Right renal pelvis (tissue), 4 donors: ENCODE measurements around the gene RAB3D. TPM values are rescaled to one million over a fixed set of nuclear protein-coding genes. Genes with fewer than 3 reads are reported as not detected.
"Not testable (repeated sequence)": the region's sequence is repeated elsewhere in the genome, so short reads cannot be mapped to it uniquely, and the experiment has no call there.

Experiments used
- DNase-seq, 4 donors: peaks; one replicate each; pipeline ENCODE4 v3.0.0-alpha.2; 2013; ENCODE audit warnings: low read depth in 4 of 4, low spot score in 3 of 4, missing footprints in 1 of 4
- polyA plus RNA-seq, 4 donors: library from polyadenylated mRNA; unstranded; fragments of 120-200 nt; gene quantifications; one replicate each; pipeline ENCODE4 v1.2.1, GENCODE V29; 2013; ENCODE audit not compliant: insufficient read length in 4 of 4

The RAB3D gene, protein sequence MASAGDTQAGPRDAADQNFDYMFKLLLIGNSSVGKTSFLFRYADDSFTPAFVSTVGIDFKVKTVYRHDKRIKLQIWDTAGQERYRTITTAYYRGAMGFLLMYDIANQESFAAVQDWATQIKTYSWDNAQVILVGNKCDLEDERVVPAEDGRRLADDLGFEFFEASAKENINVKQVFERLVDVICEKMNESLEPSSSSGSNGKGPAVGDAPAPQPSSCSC
- polyA plus RNA-seq = 10 to 100 TPM; 16.5 to 17.7 (median 17.4) TPM

DNA sequence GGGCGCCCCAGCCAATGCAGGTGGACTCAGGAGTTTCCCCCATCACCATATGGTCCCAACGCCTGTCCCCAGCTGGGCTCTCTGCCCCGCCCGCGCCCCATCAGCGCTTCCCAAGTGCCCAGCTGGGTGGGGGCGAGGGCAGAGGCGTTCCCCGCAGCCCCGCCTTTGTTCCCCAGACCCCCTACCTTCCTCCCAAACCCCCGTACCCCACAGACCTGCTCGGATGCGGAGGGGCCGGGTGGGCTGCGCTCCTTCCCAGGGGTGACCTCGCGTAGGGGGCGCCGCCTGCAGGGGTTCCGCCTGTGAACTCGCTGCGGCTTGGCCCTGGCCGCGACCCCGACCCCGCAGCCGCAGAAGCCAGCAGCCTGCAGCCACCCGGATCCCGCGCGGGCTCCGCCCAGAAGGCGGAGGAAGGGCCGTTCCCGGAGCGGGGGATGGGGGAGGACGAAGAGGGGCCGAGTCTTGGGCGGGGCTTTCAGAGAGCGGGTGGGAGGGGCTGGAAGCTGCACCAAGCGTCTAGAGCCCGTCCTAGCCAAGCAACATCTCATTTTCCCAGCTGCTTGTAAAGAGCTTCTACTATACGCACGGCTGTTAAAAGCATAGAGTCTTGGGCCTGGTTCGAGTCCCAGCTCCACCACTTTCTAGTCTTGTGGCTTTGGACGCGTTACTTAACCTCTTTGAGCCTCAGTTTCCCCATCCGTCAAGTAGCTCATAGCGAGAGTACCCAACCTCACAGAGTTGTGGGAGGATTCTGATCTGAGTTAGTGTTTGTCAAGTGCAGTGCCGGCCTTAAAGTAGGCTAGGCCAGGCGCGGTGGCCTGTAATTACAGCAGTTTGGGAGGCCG is at the start of gene RAB3D:
Gene RAB3D, minus strand, starts transcription at position 404 of the 845 bp plus-strand sequence. CDS start 2,258 bp downstream, outside the sequence.
- DNase-seq = peak; percentile 83 to 88 (median 84)

DNA sequence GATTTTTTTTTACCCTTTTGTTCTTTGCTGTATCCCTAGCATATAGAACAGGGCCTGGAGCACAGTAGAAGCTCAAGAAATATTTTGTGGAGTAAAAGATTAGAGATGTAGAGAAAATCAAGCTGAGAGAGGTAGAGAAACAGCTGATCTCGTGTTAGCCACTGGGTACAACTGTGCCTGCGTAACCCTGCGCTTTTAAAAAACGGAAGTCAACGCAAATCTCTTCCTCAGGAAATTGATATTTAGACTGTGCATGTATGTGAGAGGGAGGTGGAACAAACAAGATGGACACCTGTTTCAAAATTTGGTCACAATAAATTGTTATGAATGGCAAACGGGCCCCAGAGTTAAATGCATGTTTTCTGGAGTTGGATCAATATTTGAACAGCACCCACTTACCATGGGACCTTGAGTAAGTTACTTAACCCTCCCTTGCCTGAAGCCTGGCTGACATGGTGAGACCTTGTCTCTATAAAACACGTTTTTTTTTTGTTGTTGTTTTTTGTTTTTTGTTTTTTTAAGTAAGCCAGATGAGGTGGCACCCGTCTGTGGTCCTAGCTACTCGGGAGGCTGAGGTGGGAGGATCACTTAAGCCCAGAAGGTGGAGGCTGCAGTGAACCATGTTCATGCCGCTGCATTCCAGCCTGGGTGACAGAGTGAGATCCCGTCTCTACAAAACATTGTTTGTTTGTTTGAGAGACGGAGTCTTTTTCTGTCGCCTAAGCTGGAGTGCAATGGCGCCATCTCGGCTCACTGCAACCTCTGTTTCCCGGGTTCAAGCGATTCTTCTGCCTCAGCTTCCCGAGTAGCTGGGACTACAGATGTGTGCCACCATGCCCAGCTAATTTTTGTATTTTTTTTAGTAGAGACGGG is 47.9 kb upstream of the RAB3D start:
- DNase-seq = no peak

DNA sequence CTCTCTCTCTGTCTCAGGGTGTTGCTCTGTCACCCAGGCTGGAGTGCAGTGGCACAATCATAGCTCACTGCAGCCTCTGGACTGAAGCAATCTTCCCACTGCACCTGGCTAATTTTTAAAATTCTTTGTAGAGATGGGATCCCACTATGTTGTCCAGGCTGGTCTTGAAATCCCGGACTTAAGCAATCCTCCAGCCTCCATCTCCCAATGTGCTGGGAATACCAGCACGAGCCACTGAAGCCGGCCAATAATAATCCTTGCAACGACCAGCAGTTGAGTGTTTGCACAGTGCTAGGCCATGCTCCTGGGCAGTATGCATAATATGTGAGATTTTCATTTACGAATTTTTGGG is 45.3 kb upstream of the RAB3D start:
- DNase-seq = no peak

DNA sequence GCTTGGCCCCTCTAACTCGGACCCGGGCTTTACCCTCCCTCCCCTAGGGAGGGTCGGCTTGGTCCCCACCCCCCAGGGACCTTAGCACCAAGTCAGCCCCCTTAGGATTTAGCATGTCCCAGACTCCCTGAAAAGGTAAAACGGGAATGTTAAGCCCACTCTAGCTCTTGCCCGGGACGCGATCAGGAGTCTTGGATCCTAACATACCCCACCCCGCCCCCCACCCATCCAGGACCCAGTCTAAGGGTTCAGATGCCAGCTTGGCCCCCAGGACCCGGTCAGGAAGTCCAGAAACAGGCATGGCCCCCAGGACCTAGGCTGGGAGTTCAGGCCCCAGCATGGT is 44.2 kb upstream of the RAB3D start:
- no peak for DNase-seq

DNA sequence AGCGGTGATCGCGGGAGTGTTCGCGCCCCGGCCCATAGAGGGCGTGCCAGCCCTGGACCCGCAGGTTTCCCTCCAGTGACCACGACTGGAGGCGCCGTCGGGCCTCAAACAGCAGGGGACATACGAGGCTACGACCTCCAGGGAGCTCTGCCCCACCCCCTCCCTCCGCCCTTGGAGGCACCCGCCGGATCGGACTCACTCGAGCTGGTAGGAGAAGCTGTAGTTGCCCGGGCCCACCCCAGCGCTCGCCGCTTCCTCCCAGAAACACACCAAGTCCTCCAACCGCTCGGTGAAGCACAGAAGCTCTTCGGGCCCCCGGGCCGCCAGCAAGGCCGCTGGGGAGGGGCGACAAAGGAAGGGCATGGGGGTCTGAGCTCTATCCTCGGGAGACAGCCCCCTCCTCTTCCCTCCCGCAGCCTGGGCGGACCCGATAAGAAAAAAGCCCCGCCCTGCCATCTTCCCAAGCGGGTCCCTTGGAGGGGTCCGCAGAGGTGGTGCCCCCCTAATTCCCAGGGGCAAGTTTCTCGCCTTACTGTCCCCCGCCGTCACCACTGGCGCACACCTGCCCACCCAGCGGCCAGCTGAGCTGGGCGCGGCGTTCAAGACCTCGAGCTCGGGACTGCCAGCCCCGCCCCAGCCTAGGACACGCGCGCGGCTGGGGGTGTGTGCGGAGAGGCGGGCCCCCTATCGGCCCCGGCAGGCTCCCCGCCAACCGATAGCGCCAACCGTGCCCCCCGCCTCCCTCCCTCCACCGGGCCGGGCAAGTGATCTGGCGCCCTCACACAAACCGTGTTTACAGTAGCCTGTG is 43.6 kb upstream of the RAB3D start:
- no peak for DNase-seq

DNA sequence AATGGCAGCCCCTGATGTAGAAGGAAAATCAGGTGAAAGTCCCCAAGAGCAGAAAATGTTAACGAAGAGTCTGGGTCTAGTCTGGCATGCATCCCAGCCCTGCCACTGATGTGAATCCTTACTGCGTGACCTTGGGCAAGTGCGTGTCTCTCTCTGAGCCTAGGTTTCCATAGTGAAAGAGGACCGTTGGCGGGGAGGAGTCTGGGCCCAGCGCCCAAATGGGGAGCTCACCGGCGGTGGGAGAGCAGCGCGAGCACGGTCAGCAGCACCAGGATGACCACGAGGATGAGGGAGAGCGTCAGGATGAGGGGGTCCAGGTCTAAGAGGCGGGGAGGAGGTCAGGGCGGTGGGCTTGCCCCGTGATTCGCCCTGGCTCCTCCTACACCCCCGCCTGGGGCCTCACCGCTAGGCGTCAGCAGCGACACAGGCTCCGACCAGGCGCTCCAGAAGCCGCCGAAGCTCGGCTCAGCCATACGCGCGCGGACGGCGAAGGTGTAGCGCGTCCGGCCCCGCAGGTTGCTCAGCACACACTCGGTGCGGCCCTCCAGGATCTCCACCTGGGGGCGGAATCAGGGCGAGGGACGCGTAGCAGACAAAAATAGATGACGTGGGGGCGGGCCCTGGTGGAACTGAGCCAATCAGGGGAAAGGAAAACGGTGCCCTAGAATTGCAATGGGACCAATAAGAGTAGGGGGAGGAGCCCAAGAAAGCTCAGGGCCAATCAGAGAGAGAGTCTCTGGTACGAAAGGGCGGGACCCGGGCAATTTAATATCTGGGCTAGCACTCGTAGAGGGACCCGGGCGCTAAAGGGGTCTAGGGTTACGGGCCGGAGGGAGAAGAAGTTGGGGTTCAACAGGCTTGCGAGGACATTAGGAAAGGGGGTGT is 41.4 kb upstream of the RAB3D start:
- peak; percentile 87 to 95 (median 94) for DNase-seq

DNA sequence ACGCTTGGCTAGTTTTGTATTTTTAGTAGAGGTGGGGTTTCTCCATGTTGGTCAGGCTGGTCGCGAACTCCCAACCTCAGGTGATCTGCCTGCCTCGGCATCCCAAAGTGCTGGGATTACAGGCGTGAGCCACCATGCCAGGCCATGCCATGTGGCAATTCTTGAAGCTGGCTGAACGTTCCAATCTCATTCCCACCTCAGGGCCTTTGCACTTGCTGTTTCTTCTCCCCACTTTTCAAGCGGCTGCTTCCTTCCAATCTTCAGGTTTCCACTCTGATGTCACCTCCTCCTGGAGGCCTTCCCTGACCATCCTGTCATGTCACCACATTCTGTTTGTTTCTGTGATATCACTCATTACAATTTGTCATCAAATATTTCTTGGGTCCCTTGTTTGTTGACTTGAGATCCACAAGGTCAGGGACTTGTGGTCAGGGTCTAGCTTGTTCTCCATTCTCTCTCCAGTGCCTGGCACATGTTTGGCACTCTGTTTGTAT is 40.4 kb upstream of the RAB3D start:
- DNase-seq = no peak

DNA sequence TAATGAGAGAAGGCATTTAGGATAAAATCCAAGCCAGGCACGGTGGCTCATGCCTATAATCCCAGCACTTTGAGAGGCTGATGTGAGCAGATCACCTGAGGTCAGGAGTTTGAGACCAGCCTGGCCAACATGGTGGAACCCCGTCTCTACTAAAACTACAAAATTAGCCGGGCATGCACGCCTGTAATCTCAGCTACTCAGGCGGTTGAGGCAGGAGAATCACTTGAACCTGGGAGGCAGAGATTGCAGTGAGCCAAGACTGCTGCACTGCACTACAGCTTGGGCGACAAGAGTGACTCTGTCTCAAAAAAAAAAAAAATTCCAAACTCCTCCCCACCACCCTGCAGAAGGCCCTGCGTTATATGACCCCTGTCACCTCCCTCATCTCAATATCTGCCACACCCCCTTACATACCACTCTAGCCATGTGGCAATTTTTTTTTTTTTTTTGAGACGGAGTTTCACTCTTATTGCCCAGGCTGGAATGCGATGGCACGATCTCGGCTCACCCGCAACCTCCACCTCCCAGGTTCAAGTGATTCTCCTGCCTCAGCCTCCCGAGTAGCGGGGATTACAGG is 39.9 kb upstream of the RAB3D start:
- DNase-seq = not testable (repeated sequence)

DNA sequence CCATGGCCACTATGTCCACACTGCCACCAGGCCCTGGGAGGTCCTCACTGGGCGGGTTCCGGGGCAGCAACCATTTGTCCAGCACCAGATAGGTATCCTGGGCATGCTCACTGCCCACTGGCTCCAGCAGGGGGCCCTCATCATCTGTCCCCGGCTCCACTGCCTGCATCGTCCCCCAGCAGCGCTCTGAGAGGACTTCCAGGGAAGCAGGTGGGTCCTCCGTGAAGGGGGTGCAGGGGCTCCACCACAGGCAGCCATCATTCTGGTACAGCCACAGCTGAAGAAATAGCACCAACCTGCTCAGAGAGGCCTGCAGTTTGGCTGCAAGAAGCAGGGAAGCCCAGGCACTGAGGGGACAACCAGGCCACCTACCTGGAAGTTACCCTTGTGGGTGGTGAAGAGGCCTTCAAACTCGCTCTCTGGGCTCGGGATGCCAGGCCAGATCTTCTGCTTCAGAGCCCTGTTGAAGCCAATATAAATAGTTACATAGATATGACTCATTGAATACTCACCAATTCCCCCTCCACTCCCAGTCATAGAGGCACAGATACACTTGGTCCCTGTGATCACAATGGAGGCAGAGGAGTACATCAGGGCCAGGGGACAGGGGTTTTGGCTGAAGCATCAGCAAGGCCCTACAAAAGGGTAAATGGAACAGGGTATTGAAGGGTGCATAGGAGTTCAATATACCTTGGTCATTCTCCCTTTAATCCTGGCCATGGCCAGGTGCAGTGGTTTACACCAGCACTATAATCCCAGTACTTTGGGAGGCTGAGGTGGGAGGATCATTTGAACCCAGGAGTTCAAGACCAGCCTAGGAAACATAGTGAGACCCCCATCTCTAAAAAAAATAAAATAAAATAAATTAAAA is 39.1 kb upstream of the RAB3D start:
- no peak for DNase-seq

DNA sequence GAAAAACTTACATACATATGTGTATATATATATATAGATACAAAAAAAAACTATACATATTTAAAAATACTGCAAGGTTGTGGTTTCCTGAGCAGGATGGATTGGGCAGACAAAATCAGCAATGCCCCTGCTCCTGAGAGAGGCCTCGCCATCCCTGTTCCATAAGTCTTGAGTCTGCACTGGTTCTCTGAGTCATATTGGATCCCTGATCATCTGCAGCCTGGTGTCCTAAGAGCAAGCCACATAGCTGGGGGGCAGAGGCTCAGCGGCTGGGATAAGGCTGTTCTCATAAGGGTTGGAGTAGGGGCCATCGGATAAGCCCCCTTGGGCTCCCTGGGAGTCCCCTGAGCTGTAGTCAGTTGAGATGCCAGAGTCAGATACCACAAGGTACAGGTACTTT is 38.3 kb upstream of the RAB3D start:
- no peak for DNase-seq

DNA sequence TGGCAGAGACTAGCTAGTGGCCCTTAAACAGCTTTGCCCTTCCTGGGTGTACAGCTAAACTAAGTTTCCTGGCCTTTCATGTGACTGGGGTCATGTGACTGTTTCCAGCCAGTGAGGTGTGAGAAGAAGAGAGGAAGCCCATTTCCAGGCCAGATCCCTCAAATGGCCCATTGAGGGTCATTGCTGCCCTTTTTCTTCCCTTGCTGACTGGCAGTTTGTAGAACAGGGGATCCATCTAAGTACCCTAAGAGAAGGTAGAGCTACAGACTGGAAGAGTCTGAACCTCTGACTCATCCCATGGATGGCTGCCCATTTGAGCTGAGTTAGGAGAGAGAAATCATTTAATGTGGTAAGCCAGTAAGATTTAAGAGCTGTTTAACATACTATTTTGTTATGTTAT is 37.8 kb upstream of the RAB3D start:
- no peak for DNase-seq

DNA sequence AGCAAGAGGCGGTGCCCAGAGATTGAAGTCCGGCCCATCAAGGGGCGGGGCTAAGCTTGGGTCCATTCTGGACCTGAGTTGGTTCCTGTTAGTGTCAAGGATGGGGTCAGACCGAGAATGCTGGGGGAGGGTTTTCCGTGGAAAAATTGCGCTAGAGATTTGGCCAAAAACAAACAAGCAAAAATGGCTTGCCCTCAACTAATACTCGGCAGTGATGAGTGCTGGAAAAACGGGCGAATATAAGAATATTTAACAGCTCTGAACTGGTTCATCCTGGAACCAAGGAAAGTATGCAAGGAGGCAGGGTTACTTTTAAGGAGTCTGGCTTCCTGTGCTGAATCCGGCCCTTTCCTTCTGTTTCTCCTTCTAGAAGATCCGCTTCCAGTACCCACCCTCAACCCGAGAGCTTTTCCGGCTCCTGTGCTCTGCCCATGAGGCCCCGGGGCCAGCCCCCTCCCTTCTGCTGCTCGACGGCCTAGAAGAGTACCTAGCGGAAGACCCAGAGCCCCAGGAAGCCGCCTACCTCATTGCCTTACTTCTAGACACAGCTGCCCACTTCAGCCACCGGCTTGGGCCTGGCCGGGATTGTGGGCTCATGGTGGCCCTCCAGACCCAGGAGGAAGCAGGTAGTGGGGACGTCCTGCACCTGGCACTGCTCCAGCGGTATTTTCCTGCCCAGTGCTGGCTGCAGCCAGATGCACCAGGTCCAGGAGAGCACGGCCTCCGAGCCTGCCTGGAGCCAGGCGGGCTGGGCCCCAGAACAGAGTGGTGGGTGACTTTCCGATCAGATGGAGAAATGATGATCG is 35.9 kb upstream of the RAB3D start:
- DNase-seq = no peak

DNA sequence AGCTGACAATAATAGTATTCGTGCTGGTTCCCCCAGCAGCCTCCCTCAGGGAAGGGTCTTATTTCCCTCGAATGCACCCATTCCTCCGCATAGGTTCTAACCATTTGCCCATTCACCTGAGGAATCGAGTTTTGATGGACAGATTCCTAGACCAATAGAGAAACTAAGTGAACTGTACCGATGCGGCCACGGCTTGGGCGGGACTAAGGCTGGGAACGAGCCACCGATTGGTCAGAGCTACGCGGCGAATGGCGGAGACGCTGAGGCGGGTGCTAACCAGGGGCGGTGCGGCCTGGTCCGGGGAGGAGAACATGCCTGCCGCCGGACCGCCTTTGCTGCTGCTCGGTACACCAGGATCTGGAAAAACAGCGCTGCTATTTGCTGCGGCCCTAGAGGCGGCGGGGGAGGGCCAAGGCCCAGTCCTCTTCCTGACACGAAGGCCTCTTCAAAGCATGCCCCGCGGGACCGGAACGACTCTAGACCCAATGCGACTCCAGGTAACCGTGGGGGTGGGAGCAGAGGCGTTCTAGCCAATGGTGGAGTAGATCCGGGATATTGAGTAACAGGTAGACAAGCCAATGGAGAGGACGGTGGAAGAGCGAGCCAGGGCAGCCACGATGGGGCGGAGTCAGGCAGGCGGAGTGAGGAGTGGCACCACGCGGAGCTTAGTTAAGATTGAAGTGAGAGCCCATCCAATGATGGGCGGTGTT is 35.1 kb upstream of the RAB3D start, which contains the start of gene SWSAP1:
Gene SWSAP1, plus strand, starts transcription at position 234 of the 710 bp plus-strand sequence. Its CDS starts 15 bp downstream, at position 249.
- DNase-seq = peak; percentile 97 to 99 (median 98)

DNA sequence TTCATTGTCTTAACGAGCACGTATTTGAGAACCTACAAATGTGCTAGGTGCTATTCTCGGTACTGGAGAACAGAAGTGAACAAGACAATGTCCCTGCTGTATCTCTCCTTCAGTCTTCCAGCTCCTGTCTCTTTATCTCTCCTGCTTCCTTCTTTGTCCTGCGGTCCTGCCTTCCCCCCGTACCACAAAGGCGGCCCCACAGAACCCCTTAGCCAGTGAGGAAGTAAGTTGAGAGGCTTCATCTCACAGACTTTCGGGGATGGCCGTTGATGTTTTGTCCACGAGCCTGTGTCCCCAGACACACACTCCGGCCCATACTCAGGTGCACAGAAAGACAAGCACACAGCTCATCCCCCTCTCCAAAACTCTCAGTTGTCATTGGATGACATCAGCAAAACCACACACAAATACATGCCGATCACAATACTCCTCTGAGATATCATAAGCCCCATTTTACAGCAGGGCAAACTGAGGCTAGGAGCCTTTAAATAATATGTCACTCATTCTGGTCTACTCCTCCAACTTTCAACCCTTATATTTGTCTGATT is 34.5 kb upstream of the RAB3D start:
- DNase-seq = no peak

DNA sequence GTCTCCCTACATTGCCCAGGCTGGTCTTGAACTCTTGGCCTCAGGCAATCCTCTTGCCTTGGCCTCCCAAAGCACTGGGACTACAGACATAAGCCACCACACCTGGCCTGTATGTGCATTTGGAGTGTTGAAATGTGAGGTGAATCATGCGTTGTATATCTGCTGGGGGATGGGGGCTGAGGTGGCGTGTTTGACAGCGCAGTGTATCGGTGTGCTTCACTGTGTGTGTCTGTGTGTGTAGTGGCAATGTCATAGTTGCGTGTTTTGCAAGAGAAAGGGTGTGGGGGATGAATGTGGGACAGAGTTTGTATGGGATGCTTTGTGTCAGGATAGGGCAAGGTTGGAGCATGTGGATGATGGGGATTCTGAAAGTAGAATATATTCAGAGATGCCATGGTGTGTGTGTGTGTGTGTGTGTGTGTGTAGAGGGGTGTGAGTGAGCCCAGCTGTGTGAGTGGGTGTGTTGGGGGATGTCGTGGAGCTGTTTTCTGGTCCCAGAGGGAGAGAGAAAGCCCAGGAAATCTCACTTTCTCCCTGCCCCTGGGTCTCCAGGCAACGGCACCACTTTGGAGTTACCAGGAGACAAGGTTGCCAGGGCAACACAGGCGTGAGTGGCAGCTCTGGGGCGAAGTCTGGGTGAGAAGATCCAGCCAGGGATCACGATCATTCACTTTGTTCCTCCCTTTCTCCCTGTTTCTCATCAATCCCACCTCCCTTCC is 33.9 kb upstream of the RAB3D start:
- DNase-seq = no peak
